Measurements from ENCODE around the gene CAP2. TPM values are rescaled to one million over a fixed set of nuclear protein-coding genes. Genes with fewer than 3 reads are reported as not detected.
"Not testable (repeated sequence)": the region's sequence is repeated elsewhere in the genome, so short reads cannot be mapped to it uniquely, and the experiment has no call there.

The CAP2 gene
- total RNA-seq, 1 donor from 2014 or later = 10.2 TPM

DNA sequence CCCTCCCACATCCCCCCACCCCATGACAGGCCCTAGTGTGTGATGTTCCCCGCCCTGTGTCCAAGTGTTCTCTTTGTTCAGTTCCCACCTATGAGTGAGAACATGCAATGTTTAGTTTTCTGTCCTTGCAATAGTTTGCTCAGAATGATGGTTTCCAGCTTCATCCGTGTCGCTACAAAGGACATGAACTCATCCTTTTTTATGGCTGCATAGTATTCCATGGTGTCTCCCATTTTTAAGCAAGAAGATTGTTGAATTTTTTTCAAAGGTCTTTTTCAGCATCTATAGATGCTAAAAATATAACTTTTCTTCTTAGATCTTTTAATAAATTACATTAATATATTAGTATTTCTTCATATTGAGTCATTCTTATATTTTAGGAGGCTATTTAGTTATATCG is 47.4 kb downstream of the CAP2 start:
- not testable (repeated sequence) for DNase-seq

DNA sequence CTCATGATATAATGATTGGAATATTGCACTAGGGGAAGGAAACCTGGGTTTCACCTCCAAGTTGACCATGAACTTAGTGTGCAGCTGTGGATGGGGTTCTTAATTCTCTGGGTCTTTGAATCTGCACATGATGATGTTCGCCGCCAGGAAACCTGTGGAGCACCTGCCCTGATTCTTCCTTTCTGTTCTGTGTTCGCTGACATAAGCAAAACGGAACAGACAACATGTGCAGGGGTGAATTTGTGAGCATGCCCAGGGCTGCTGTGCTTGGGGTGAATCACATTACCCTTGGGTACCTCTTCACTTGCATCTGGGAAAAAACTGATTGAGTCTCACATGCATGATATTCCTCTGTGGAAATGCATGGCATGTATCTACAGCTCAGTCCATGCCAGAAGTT is 48.8 kb downstream of the CAP2 start:
- DNase-seq = no peak

DNA sequence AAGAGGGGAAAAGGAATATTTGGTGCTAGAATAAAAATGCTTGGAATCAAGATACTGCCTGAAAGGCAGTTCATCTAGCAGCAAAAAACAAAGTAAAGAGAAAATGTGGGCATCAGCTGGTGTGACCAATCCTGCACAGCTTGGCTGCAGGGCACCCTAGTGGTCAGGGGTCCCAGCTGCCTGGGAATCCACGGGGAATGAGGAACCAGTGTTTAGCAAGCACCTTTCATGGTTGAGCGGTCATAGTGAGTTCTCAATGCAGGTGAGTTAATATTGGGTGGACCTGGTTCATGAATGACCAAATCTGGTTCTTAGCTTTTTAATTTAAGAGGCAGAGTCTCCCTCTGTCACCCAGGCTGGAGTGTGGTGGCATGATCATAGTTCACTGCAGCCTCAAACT is 53.3 kb downstream of the CAP2 start:
- no peak for DNase-seq

- no peak for DNase-seq
Measured at GRCh38 chr6:17448165-17448564, 54.8 kb downstream of the CAP2 start.

DNA sequence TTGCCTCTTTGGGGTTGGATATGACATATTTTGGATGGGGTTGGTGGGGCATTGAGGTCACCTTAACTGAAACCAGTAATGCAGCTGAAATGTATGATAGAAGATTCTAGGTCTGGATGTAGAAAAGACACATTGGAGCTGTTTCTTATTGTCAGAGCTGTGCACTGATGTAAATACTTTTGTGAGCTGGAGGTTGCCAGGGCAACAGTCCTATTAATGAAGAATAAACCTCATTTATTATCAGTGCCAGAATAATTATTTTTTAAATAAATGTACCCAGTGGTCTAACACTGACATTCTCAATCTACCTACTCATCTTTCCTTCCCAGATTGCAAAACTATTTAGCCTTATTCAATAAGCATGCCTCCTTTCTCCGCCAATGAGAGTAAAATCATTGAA is 57.0 kb downstream of the CAP2 start:
- no peak for DNase-seq

DNA sequence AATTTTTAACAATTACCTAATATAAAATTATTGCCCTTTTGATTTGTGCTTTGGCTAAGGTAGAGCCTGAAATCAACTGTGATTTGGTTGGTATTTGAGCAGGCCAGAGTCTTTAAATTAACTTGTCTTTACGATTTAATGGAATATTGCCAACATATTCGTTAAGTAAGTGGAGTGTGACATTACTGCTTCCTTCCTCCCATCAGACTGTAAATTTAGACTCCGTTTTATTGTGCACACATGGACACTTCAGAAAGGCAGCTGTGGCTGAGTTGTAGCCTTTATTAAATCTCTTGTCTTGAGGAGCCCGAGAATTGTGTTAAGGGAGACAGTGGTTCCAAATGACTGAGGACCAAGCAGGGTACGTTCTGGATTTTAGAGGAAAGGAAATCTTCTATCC is 57.4 kb downstream of the CAP2 start:
- DNase-seq = peak; percentile 33

GRCh38 chr6:17452096-17452495 is 58.7 kb downstream of the CAP2 start:
- no peak for DNase-seq

GRCh38 chr6:17454316-17455005 is 61.1 kb downstream of the CAP2 start:
- no peak for DNase-seq

- no peak for DNase-seq
Measured at GRCh38 chr6:17455919-17456318, 62.5 kb downstream of the CAP2 start.

GRCh38 chr6:17456711-17457110 is 63.3 kb downstream of the CAP2 start:
- no peak for DNase-seq

DNA sequence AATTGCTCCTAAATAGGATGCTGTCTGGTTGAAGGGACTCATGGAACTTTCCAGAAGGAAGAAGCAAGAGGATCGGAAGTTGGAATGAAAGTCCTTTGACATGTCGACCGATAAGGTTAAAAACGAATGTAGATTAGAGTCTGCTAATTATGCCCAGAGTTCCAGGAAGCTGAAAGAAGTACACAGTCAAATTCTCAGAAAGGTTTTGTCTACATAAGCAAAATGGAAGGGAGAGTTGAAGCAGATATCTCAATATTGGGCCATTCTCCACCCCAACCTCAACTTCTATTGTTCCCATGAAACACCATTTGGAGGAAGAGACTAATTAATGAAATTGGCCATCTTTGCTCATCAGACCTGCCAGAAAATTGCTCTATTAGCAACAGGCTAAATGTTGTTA is 64.0 kb downstream of the CAP2 start:
- no peak for DNase-seq

- no peak for DNase-seq
Measured at GRCh38 chr6:17457956-17458355, 64.6 kb downstream of the CAP2 start.

GRCh38 chr6:17458966-17459365 is 65.6 kb downstream of the CAP2 start:
- no peak for DNase-seq

DNA sequence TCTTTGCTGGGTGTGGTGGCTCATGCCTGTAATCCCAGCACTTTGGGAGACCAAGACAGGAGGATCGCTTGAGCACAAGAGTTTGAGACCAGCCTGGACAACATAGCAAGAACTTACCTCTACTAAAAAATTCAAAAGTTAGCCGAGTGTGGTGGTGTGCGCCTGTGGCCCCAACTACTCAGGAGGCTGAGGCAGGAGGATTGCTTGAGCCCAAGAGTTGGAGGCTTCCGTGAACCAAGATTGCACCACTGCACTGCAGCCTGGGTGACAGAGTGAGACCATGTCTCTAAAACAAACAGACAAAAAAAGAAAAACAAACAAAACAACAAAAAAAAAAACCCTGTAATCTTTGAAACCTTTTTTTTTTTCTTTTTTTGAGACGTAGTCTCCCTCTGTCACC is 67.5 kb downstream of the CAP2 start:
- DNase-seq = no peak

GRCh38 chr6:17466147-17466546 is 72.8 kb downstream of the CAP2 start:
- DNase-seq = no peak

GRCh38 chr6:17466707-17467106 is 73.3 kb downstream of the CAP2 start:
- DNase-seq = no peak

GRCh38 chr6:17469006-17469832 is 75.8 kb downstream of the CAP2 start:
- no peak for DNase-seq

DNA sequence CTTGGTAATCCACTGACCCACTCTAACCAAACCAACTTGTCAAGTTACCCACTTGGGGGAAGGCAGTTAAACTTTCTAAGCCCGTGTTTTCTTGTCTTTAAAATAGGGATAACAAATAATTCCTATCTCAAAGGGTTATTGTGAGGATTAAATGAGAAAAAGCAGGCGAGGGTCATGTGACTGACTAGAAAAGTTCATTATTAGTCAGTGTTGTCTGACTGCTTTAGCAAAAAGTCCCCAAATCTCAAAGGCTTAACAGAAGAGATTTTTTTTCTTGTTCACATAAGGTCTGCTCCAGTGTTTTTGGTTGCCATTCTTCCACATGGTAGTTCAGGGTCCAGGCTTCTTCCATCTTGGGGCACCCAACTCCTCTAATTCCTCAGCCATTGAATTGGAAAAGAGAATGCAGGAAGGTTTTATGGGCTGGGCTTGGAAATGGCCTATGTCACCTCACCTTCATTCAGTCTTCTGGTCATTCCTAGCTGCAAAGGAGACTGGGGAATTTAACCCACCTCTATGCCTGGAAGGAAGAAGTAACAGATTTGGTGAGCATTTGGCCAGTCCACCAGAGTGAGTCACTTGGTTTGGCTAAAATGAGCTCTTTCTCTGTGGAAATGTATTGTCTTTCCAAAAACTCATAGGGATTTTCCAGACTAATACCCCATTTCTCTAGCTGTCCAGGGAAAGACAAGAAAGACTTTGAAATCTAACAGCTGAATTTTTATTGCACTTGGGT is 77.0 kb downstream of the CAP2 start:
- DNase-seq = no peak

DNA sequence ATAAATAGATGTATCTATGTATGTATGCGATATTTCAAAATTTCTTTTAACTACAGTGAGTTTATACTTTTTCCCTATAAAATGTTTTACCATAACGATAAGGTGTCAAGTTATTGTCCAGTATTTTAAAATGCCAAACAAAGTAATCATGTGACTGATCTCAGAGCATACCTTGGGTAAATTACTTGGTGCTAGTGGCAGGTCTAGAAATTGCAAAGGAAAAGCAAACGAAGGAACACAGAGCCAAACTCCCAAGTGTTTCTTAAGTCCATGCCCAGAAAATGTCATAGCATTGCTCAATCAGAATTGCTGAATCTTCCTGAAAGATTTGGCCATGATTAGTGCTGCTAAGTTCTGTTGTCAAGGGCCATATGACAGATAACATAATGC is 77.5 kb downstream of the CAP2 start:
- peak; percentile 72 for DNase-seq

GRCh38 chr6:17472653-17473183 is 79.3 kb downstream of the CAP2 start:
- DNase-seq = no peak

- no peak for DNase-seq
Measured at GRCh38 chr6:17473554-17473953, 80.2 kb downstream of the CAP2 start.

GRCh38 chr6:17474289-17474688 is 80.9 kb downstream of the CAP2 start:
- DNase-seq = no peak
